Measurements from ENCODE around the gene CAP2.
A peak's percentile ranks its signal among the peaks of the same experiment; 100 is the strongest.

The CAP2 gene

GRCh38 chr6:17392978-17393891 lies at the start of gene CAP2:
Gene CAP2, plus strand, starts transcription at chr6:17393595. Its CDS starts 27,961 bp downstream, at chr6:17421556.
- no peak for DNase-seq (ENCODE audit: low read depth in 2 of 2)

DNA sequence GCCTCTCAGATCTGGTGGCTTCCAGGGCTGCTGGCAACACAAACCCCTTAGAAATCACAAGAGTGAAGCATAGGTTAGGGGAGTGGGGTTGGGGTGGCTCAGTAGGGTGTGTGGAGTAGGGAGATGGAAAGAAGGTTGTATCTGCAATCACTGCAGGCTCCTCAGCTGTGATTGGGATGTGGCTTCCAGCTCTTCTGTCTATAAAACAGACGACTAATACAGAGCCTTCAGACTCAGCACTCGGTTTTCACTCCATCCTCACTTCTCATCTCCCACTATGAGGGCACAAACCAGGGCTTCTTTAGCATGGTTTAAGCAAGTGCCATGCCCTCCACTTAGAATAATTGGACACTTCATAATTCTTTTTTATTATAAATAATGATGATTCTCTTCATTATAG lies 46.4 kb upstream of the CAP2 start:
- no peak for DNase-seq (ENCODE audit: low read depth in 2 of 2)

DNA sequence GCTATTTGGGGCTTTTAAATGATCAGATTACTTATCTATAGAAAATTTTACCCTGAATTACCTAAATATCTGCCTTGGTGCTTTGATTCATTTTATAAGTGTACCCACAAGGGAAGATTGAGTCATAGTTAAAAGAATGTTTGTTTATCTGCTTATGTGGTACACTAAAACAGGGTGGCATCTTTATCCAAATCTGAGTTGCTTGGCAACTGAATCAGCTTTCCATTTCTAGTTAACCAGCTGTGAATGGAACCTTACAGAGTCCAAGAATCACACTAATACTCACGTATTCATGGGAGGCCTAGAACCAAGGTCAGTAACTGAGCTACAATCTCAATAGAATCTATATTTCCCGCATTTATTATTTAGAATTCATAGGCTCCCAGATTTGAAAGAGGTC lies 44.0 kb upstream of the CAP2 start:
- no peak for DNase-seq (ENCODE audit: low read depth in 2 of 2)

- DNase-seq (ENCODE audit: low read depth in 2 of 2), result no peak
Observed at GRCh38 chr6:17352302-17352701, 41.1 kb upstream of the CAP2 start.

GRCh38 chr6:17353440-17354175 lies 39.8 kb upstream of the CAP2 start:
- DNase-seq (ENCODE audit: low read depth in 2 of 2), result no peak

DNA sequence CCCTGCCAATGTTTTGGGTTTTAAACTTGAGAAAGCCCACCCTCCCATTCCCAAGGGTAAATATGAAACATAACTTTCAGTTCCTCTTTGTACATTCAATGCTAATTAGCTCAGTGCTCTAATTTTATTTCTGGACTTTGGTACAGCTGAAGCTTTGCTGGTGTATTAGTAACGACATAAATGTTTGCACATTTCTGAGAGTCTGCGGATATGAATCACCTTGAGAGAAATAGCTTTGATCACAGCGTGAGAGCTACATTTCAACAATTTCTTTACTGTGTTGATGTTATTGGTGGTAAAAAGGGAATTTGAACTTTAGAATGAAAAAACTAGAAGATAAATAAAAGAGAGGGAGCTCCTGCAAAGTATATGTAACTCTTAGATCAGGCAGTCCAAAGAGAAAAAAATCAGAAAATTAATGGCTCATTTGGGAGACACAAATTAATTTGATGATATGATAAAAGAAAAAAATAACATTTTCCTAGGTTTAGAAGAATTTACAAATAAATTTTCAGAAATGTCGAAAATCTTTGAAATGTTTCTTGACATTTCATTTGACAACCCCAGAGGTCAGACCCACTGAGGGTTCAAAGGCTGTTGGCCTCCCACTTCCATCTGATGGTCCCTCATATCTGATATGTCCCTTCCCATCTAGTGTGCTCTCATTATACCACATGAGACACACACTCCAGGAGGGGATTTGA lies 38.5 kb upstream of the CAP2 start:
- DNase-seq (ENCODE audit: low read depth in 2 of 2), result peak; percentile 36 to 37

- DNase-seq (ENCODE audit: low read depth in 2 of 2), result no peak
Observed at GRCh38 chr6:17355404-17355774, 38.0 kb upstream of the CAP2 start.

GRCh38 chr6:17358515-17358914 lies 34.9 kb upstream of the CAP2 start:
- no peak for DNase-seq (ENCODE audit: low read depth in 2 of 2)

DNA sequence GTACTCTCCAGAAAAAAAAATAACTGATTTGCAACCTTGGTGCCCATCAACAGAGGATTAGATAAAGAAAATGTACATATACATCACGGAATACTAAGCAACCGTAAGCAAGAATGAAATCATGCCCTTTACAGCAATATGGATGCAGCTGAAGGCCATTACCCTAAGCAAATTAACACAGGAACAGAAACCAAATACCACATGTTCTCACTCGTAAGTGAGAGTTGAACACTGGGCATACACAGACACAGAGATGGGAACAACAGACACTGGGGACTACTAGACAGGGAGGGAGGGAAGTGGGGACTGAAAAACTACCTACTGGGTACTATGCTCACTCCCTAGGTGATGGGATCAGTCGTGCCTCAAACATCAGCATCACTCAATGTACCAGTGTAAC lies 32.8 kb upstream of the CAP2 start:
- no peak for DNase-seq (ENCODE audit: low read depth in 2 of 2)

DNA sequence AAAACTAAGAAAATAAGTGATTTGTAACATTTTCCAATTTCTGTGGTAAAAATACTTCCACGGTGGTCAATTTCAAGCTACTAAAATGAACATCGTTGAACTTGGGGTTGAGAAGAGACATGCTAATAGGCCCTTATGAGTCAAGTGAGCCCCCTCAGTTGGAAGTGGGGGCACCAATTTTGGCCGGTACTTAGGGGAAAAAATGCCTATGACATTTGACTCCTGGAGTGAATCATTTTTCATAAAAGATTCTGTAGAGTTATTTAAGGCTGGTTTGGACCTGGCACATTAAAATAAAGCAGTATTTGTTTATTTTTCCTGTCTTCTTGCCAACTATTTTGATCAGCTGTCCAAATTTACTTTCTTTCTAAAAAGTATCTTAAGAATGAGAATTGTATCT lies 32.4 kb upstream of the CAP2 start:
- no peak for DNase-seq (ENCODE audit: low read depth in 2 of 2)

- no peak for DNase-seq (ENCODE audit: low read depth in 2 of 2)
Observed at GRCh38 chr6:17365961-17366360, 27.4 kb upstream of the CAP2 start.

DNA sequence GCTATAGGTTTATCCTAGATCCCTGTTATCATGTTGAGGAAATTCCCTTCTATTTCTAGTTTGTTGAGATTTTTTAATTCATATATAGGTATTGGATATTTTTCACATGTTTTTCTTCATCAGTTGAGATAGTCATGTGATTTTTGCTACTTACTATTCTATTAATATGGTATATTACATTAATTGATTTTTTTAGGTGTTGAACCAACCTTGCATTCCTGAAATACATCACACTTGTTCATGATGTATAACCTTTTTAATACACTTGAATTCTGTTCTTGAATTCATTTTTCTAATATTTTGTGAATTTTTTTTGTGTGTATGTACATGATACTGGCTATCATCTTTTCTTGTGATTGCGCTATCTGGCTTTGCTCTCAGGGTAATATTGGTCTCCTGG lies 25.5 kb upstream of the CAP2 start:
- DNase-seq (ENCODE audit: low read depth in 2 of 2), result no peak

GRCh38 chr6:17381424-17382147 lies 11.8 kb upstream of the CAP2 start:
- DNase-seq (ENCODE audit: low read depth in 2 of 2), result no peak

DNA sequence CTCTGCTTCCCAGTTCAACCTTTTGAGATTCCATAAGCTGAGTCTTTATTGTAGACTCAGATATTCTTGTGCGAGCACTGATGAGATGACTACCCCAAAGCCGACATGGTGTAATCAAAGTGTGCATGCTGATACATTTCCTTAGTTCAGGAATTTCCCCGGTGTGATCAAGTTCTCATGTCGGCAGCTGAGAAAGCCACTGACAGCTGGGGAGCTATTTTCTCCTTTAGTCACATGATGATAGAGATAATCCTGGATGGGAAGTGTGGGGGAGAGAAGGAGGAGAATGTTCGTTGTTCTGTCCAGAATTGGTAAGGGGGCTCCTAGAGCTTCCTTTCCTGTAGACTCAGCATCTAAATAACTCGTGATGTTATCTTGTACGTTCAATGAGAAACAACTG lies 7.7 kb upstream of the CAP2 start:
- DNase-seq (ENCODE audit: low read depth in 2 of 2), result no peak

- DNase-seq (ENCODE audit: low read depth in 2 of 2), result no peak
Observed at GRCh38 chr6:17388365-17388764, 5.0 kb upstream of the CAP2 start.

GRCh38 chr6:17389274-17389847 lies 4.0 kb upstream of the CAP2 start:
- DNase-seq (ENCODE audit: low read depth in 2 of 2), result no peak

- no peak for DNase-seq (ENCODE audit: low read depth in 2 of 2)
Observed at GRCh38 chr6:17390276-17390675, 3.1 kb upstream of the CAP2 start.

DNA sequence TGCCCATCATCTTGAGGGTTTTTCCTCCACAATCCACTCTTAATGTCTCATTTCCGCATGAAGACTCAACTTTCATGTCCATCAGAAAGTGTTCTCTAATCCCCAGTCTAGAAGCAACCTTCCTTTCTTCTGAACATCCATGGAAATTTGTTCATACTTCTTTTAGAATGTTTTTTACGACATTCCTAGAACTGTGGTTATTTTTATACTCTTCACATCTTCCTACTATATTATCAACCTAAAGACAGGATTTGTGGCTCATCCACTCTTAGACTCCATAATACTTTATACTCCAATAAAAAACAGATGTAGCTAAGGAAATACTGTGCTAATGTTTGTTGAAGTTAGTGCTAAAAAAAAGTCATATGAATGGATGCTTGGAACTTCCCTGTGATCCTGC lies 1.4 kb upstream of the CAP2 start:
- DNase-seq (ENCODE audit: low read depth in 2 of 2), result no peak

GRCh38 chr6:17393892-17394631 lies 667 bp downstream of the CAP2 start:
- DNase-seq (ENCODE audit: low read depth in 2 of 2), result peak in 1 of 2 experiments; percentile 36

DNA sequence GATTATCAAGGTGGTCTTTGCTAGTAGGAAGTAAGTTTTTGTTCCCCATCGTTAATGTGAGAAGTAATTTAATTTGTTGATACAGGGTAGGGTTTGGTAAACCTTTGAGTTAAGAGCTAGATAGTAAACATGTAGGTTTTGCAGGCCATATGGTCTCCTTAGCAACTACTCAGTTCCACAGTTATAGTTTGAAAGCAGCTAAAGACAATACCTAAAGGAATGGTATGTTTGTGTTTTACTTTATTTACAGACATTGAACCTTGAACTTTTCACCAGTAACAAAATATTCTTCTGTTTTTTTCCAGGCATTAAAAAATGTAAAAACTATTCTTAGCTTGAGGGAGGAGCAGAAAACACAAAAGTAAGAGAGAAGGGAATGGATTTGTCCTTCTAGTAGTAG lies 1.7 kb downstream of the CAP2 start:
- no peak for DNase-seq (ENCODE audit: low read depth in 2 of 2)

DNA sequence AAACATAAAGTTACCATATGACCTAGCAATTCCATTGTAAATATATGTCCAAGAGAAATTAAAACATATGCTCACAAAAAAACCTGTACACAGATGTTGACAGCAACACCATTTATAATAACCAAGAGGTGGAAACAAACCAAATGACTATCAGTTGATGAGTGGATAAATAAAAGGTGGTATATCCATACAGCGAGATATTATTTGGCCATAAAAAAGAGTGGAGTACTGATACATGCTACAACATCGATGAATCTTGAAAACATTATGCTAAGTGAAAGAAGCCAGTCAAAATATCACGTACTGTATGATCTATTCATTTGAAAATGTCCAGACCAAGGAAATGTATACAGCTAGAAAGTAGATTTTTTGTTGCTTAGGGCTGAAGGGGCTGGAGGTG lies 2.9 kb downstream of the CAP2 start:
- no peak for DNase-seq (ENCODE audit: low read depth in 2 of 2)

Data from fibroblast of skin of left quadriceps (primary cell).